Measurements from ENCODE around the gene TMEM184A. TPM values are rescaled to one million over a fixed set of nuclear protein-coding genes. Genes with fewer than 3 reads are reported as not detected.

TMEM184A gene
- total RNA-seq, 2 donors from 2014 or later = 1.5 TPM; not detected in 1

- no peak for TF ChIP-seq CTCF (IDR thresholded peaks at IDR 0.05)
- Histone ChIP-seq H3K4me3 (no peak overlapping the region), H3K27me3 (replicated peaks; ENCODE audit: insufficient read depth) (no peaks in the 10 kb centered on the region), H3K36me3 (peaks cover 45% of the 10 kb centered on the region), H3K27ac (peak overlapping the region in 1 of 2 donors; percentile 97), H3K4me1 (ENCODE audit: control insufficient read depth in 1 of 2, low read depth in 2 of 2) (peaks cover 8 to 39% of the 10 kb centered on the region in 2 donors), H3K9me3 (no peaks in the 10 kb centered on the region)
- DNase-seq (ENCODE audit: low spot score) (no peak), ATAC-seq (ENCODE audit: insufficient number of reproducible peaks, low FRiP score, low read depth) (no peak)
Measured at GRCh38 chr7:1539882-1540775, 15.9 kb downstream of the TMEM184A start.

GRCh38 chr7:1539181-1539881 is 16.7 kb downstream of the TMEM184A start:
- ATAC-seq (ENCODE audit: insufficient number of reproducible peaks, low FRiP score, low read depth) (no peak), DNase-seq (ENCODE audit: low spot score) (no peak)
- no peaks in the 10 kb centered on the region for H3K9me3 ChIP-seq
- H3K27me3 ChIP-seq (replicated peaks; ENCODE audit: insufficient read depth) = no peaks in the 10 kb centered on the region
- peaks cover 8 to 44% of the 10 kb centered on the region in 2 donors for H3K4me1 ChIP-seq (ENCODE audit: control insufficient read depth in 1 of 2, low read depth in 2 of 2)
- peak overlapping the region; percentile 78 for H3K4me3 ChIP-seq
- no peak for TF ChIP-seq CTCF (IDR thresholded peaks at IDR 0.05)
- peak overlapping the region; percentile 97 to 99 for H3K27ac ChIP-seq
- H3K36me3 ChIP-seq = peaks cover 42% of the 10 kb centered on the region

- TF ChIP-seq CTCF (IDR thresholded peaks at IDR 0.05) = no peak
- Histone ChIP-seq H3K4me1 (ENCODE audit: control insufficient read depth in 1 of 2, low read depth in 2 of 2) (peaks cover 12 to 51% of the 10 kb centered on the region in 2 donors), H3K27me3 (replicated peaks; ENCODE audit: insufficient read depth) (no peaks in the 10 kb centered on the region), H3K9me3 (no peaks in the 10 kb centered on the region), H3K36me3 (peaks cover 35% of the 10 kb centered on the region), H3K27ac (peak overlapping the region; percentile 97 to 99), H3K4me3 (peak overlapping the region; percentile 78)
- DNase-seq (ENCODE audit: low spot score) = no peak
- ATAC-seq (ENCODE audit: insufficient number of reproducible peaks, low FRiP score, low read depth) = no peak
Measured at GRCh38 chr7:1538544-1539180, 17.3 kb downstream of the TMEM184A start.

GRCh38 chr7:1537535-1538412 is 18.2 kb downstream of the TMEM184A start:
- no peaks in the 10 kb centered on the region for H3K27me3 ChIP-seq (replicated peaks; ENCODE audit: insufficient read depth)
- H3K36me3 ChIP-seq = peaks cover 32% of the 10 kb centered on the region
- peak overlapping the region; percentile 97 to 99 for H3K27ac ChIP-seq
- peaks cover 17 to 58% of the 10 kb centered on the region in 2 donors for H3K4me1 ChIP-seq (ENCODE audit: control insufficient read depth in 1 of 2, low read depth in 2 of 2)
- H3K9me3 ChIP-seq = no peaks in the 10 kb centered on the region
- ATAC-seq (ENCODE audit: insufficient number of reproducible peaks, low FRiP score, low read depth) = peak; percentile 62
- TF ChIP-seq CTCF (IDR thresholded peaks at IDR 0.05) = no peak
- peak; percentile 93 for DNase-seq (ENCODE audit: low spot score)
- peak overlapping the region; percentile 78 for H3K4me3 ChIP-seq

All from thoracic aorta (tissue), 2 donors.